Cardiac fibroblast (primary cell): ENCODE results near the gene POMP.

Experiments used
- DNase-seq, 2 donors: peaks; one replicate each; pipeline versions ENCODE4 v3.0.0 to v3.0.0-alpha.2; 2010; ENCODE audit warnings: low read depth in 2 of 2
- H3K4me3 ChIP-seq, 2 donors: replicated peaks in 1 of 2; 1 replicate in 1 of 2; 2 replicates in 1 of 2; pipeline ENCODE4 v1.5.1; 2011; ENCODE audit warnings: low read depth in 2 of 2, low read length in 2 of 2, mild to moderate bottlenecking in 2 of 2, moderate library complexity in 1 of 2
- CTCF ChIP-seq: IDR thresholded peaks from one replicate; pipeline ENCODE4 v1.5.1; 2011; ENCODE audit warnings: low read depth, mild to moderate bottlenecking, low read length, inconsistent platforms

POMP gene

GRCh38 chr13:28637714-28638355 is 21.1 kb upstream of the POMP start:
- TF ChIP-seq CTCF: no peak
- DNase-seq: peak in 1 of 2 donors; percentile 34
- no peak overlapping the region for H3K4me3 ChIP-seq

GRCh38 chr13:28638756-28639155 is 20.2 kb upstream of the POMP start:
- H3K4me3 ChIP-seq: no peak overlapping the region
- TF ChIP-seq CTCF: no peak
- no peak for DNase-seq

- DNase-seq: peak in 1 of 2 donors; percentile 39
- no peak for TF ChIP-seq CTCF
- H3K4me3 ChIP-seq: no peak overlapping the region
These were observed 17.9 kb upstream of the POMP start for GRCh38 chr13:28640861-28641599.

GRCh38 chr13:28641600-28641926 is 17.4 kb upstream of the POMP start:
- H3K4me3 ChIP-seq: no peak overlapping the region
- peak in 1 of 2 donors; percentile 58 for DNase-seq
- TF ChIP-seq CTCF: no peak

GRCh38 chr13:28650284-28650683 is 8.6 kb upstream of the POMP start:
- no peak for TF ChIP-seq CTCF
- H3K4me3 ChIP-seq: no peak overlapping the region
- no peak for DNase-seq

- DNase-seq: no peak
- TF ChIP-seq CTCF: no peak
- no peak overlapping the region for H3K4me3 ChIP-seq
These were observed 7.0 kb upstream of the POMP start for GRCh38 chr13:28651810-28652401.
